HL-60 (cell line): ENCODE measurements around the gene RAB11FIP3.

Experiments used
- DNase-seq, 2 experiments: peaks; one replicate each; pipeline ENCODE4 v3.0.0-alpha.2; 2010 to 2020; ENCODE audit warnings: low read depth in 1 of 2, low spot score in 1 of 2
- H3K27ac ChIP-seq: fragments of 250-450 bp; sonication (Bioruptor Pico); replicated peaks from 2 replicates; pipeline ENCODE4 v1.5.1; 2020; ENCODE audit warnings: mild to moderate bottlenecking, moderate library complexity
- H3K27me3 ChIP-seq: fragments of 250-450 bp; sonication (Bioruptor Pico); 2 replicates; pipeline ENCODE4 v1.5.1; 2021; ENCODE audit warnings: mild to moderate bottlenecking, moderate library complexity; ENCODE audit not compliant: insufficient read depth, poor library complexity, severe bottlenecking
- H3K4me3 ChIP-seq: replicated peaks from 2 replicates; pipeline ENCODE4 v1.5.1; 2011; ENCODE audit warnings: mild to moderate bottlenecking, control low read depth, low read length; ENCODE audit not compliant: insufficient read depth
- CTCF ChIP-seq: IDR thresholded peaks from one replicate; pipeline ENCODE4 v1.5.1; 2011; ENCODE audit warnings: low read length, control low read depth, inconsistent platforms; ENCODE audit not compliant: insufficient read depth
- GABPA ChIP-seq: IDR thresholded peaks from 2 replicates; pipeline ENCODE4 v1.6.1; 2012; ENCODE audit warnings: low read depth
- POLR2AphosphoS5 ChIP-seq: IDR thresholded peaks from 2 replicates; pipeline ENCODE4 v1.6.1; 2012; ENCODE audit warnings: low read depth
- REST ChIP-seq: IDR thresholded peaks from 2 replicates; pipeline ENCODE4 v1.6.1; 2012; ENCODE audit warnings: low read depth; ENCODE audit not compliant: insufficient replicate concordance
- SPI1 ChIP-seq: IDR thresholded peaks from 2 replicates; pipeline ENCODE4 v1.6.1; 2012; ENCODE audit warnings: low read depth, mild to moderate bottlenecking, borderline replicate concordance

The RAB11FIP3 gene

GRCh38 chr16:457732-458400 is 32.4 kb downstream of the RAB11FIP3 start:
- Histone ChIP-seq H3K4me3 (no peak overlapping the region), H3K27me3 (no peaks in the 10 kb centered on the region), H3K27ac (no peak overlapping the region)
- DNase-seq = no peak
- no peak for TF ChIP-seq POLR2AphosphoS5
- no peak for TF ChIP-seq CTCF
- TF ChIP-seq GABPA = no peak
- no peak for TF ChIP-seq REST
- no peak for TF ChIP-seq SPI1

GRCh38 chr16:459761-460160 is 34.3 kb downstream of the RAB11FIP3 start:
- no peak for TF ChIP-seq POLR2AphosphoS5
- no peak for TF ChIP-seq CTCF
- TF ChIP-seq REST = no peak
- no peak for TF ChIP-seq SPI1
- no peak for TF ChIP-seq GABPA
- no peak overlapping the region for H3K27ac ChIP-seq
- H3K27me3 ChIP-seq = no peaks in the 10 kb centered on the region
- H3K4me3 ChIP-seq = no peak overlapping the region
- no peak for DNase-seq

GRCh38 chr16:460787-461186 is 35.3 kb downstream of the RAB11FIP3 start:
- Histone ChIP-seq H3K27me3 (no peaks in the 10 kb centered on the region), H3K27ac (no peak overlapping the region), H3K4me3 (no peak overlapping the region)
- no peak for TF ChIP-seq GABPA
- TF ChIP-seq POLR2AphosphoS5 = no peak
- TF ChIP-seq CTCF = no peak
- DNase-seq = no peak

- H3K4me3 ChIP-seq = no peak overlapping the region
- H3K27me3 ChIP-seq = no peaks in the 10 kb centered on the region
- DNase-seq = no peak
- TF ChIP-seq CTCF = no peak
- H3K27ac ChIP-seq = no peak overlapping the region
Observed at GRCh38 chr16:463071-463470, 37.6 kb downstream of the RAB11FIP3 start.
